ENCODE results near the gene CACNB3. TPM values are rescaled to one million over a fixed set of nuclear protein-coding genes. Genes with fewer than 3 reads are reported as not detected.

The CACNB3 gene
- total and polyA plus RNA-seq, 9 of the 15 experiments (the other 6 are each of a cell fraction or from before 2014, with no cell fraction given): 0.24 to 2.0 (median 1.5) TPM

DNA sequence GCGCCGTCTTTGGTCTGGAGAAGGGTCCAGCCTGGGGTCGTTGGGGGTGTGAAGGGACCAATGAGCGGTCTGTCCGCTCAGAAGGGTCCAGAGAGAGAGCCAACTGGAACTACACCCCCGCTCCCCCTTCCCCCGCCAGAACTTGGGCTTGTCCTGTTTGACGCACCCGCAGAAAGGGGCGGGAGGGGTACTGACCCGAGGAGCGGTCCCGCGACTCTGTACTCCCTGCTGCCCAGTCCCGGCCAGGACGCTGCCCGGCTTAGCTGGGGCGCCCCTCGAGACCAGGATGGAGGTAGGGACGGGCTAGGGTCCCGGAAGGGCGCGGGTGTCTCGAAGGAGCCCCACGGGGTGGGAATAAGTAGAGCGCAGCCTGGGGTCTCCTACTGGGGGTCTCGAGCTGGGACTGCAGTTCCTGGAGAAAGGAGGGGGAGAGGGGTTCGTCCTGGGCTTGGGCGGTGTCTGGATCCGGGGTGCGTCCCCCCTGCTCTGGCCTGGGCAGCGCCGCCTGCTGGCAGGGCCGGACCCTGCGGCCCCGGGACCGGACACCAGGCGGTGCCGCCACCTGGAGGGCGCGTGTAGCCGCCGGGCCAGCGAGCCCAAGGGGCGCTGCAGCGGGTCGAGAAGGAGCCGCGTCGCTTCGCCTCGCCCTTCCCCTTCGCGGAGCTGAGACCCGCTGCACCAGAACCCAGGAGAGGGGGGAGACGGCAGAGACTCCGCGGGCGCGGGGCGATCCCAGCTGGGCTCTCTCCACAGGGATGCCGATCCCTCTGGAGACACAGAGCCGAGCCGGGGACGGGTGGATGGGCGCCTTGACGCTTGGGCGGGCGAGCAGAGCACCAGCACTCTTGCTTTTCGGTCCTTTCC is 3.8 kb upstream of the CACNB3 start (continued):
- TF ChIP-seq ATF6 (CRISPR knock-in tag; IDR thresholded peaks at IDR 0.05) (0 out of 2 replicates have a peak, but pooled peaks have one; percentile 73), ARNT (IDR thresholded peaks at IDR 0.05) (no peak), MCM5 (IDR thresholded peaks at IDR 0.05; ENCODE audit: low read depth) (no peak), L3MBTL2 (IDR thresholded peaks at IDR 0.05) (peak; percentile 53), ZNF586 (CRISPR knock-in tag; conservative IDR thresholded peaks at IDR 0.05) (no peak), RAD51 (IDR thresholded peaks at IDR 0.05; ENCODE audit: borderline replicate concordance, low read depth) (no peak), SIN3A (IDR thresholded peaks at IDR 0.05; ENCODE audit: borderline replicate concordance in 2 of 2, control insufficient read depth in 1 of 2, low read depth in 2 of 2, low read length in 2 of 2) (peak in 1 of 2 experiments; percentile 82; a peak in 1 of 4 replicates), MBD2 (IDR thresholded peaks at IDR 0.05; ENCODE audit: borderline replicate concordance, low read depth) (0 out of 2 replicates have a peak, but pooled peaks have one; percentile 5), SNAPC5 (CRISPR knock-in tag; IDR thresholded peaks at IDR 0.05) (no peak), HLTF (IDR thresholded peaks at IDR 0.05) (peak; percentile 12; the same call in 1 of the 2 replicates), NBN (IDR thresholded peaks at IDR 0.05; ENCODE audit: low read depth) (peak; percentile 50), U2AF2 (optimal IDR thresholded peaks at IDR 0.05; ENCODE audit: low read depth, low read length) (no peak), HDAC1 (IDR thresholded peaks at IDR 0.05) (peak in 1 of 2 experiments; percentile 7; a peak in 1 of 4 replicates), GABPB2 (CRISPR knock-in tag; conservative IDR thresholded peaks at IDR 0.05) (no peak), ZNF76 (CRISPR knock-in tag; IDR thresholded peaks at IDR 0.05; ENCODE audit: borderline replicate concordance) (no peak), ZBTB1 (CRISPR knock-in tag; IDR thresholded peaks at IDR 0.05; ENCODE audit: borderline replicate concordance, low read depth) (no peak), NFATC3 (IDR thresholded peaks at IDR 0.05) (no peak), SMAD3 (CRISPR knock-in tag; conservative IDR thresholded peaks at IDR 0.05) (no peak), DNMT1 (IDR thresholded peaks at IDR 0.05) (no peak), NR4A1 (CRISPR knock-in tag; IDR thresholded peaks at IDR 0.05) (no peak), NR4A1 (tag; IDR thresholded peaks at IDR 0.05) (0 out of 2 replicates have a peak, but pooled peaks have one; percentile 46), MCM2 (IDR thresholded peaks at IDR 0.05; ENCODE audit: low read depth) (no peak), TEAD1 (CRISPR knock-in tag; IDR thresholded peaks at IDR 0.05) (peak; percentile 9 to 73; a peak in 2 of 4 replicates), FOS (IDR thresholded peaks at IDR 0.05; ENCODE audit: extremely low read depth, insufficient read length) (no peak), SIN3B (IDR thresholded peaks at IDR 0.05; ENCODE audit: low read depth) (peak; percentile 64), NR1H2 (CRISPR knock-in tag; IDR thresholded peaks at IDR 0.05) (no peak), CAMTA2 (CRISPR knock-in tag; conservative IDR thresholded peaks at IDR 0.05) (no peak), XRCC4 (IDR thresholded peaks at IDR 0.05; ENCODE audit: extremely low read depth, insufficient read depth, insufficient read length) (no peak), ZNF511 (CRISPR knock-in tag; IDR thresholded peaks at IDR 0.05) (no peak; the same call in 1 of the 2 replicates), SMARCA5 (IDR thresholded peaks at IDR 0.05) (no peak)
